OCI-LY1 (cell line): ENCODE measurements around the gene TBPL1.

Experiments used
- H2AFZ ChIP-seq: fragments of 200-600 bp; sonication (generic), shearing (Covaris generic); 2 replicates; pipeline ENCODE4 v1.6.0; 2014; ENCODE audit warnings: antibody characterized with exemption, mild to moderate bottlenecking, low read length
- H3F3A ChIP-seq: fragments of 200-600 bp; sonication (generic), shearing (Covaris generic); 2 replicates; pipeline ENCODE4 v1.6.0; 2014; ENCODE audit warnings: mild to moderate bottlenecking, antibody characterized with exemption, low read length, moderate library complexity; ENCODE audit not compliant: insufficient read depth
- H3K27ac ChIP-seq: fragments of 200-600 bp; sonication (generic); 2 replicates; pipeline ENCODE4 v1.5.1; 2014; ENCODE audit warnings: low read length, mixed run types, mild to moderate bottlenecking, low read depth; ENCODE audit not compliant: poor library complexity, severe bottlenecking
- H3K27me3 ChIP-seq: fragments of 200-600 bp; sonication (generic); 2 replicates; pipeline ENCODE4 v1.6.0; 2014; ENCODE audit warnings: antibody characterized with exemption, mild to moderate bottlenecking, low read length, moderate library complexity; ENCODE audit not compliant: insufficient read depth
- H3K36me3 ChIP-seq: fragments of 200-600 bp; sonication (generic); 2 replicates; pipeline ENCODE4 v1.6.1; 2014; ENCODE audit warnings: mild to moderate bottlenecking, antibody characterized with exemption, low read length, moderate library complexity, mixed read lengths; ENCODE audit not compliant: insufficient read depth
- H3K4me1 ChIP-seq: fragments of 200-600 bp; sonication (generic); 2 replicates; pipeline ENCODE4 v1.5.1; 2014; ENCODE audit warnings: mild to moderate bottlenecking, low read length, moderate library complexity; ENCODE audit not compliant: insufficient read depth, severe bottlenecking
- H3K4me2 ChIP-seq: fragments of 200-600 bp; sonication (generic), shearing (Covaris generic); 2 replicates; pipeline ENCODE4 v1.6.1; 2014; ENCODE audit warnings: low read length
- H3K4me3 ChIP-seq: fragments of 200-600 bp; sonication (generic); 2 replicates; pipeline ENCODE4 v1.5.1; 2014; ENCODE audit warnings: low read length, low read depth, mild to moderate bottlenecking, mixed read lengths; ENCODE audit not compliant: poor library complexity, severe bottlenecking
- H3K79me2 ChIP-seq: fragments of 200-600 bp; shearing (Covaris generic); 2 replicates; pipeline ENCODE4 v1.6.1; 2016; ENCODE audit warnings: mixed run types, low read length, mixed read lengths; ENCODE audit not compliant: insufficient read depth
- H3K9ac ChIP-seq: fragments of 200-600 bp; sonication (generic), shearing (Covaris generic); 2 replicates; pipeline ENCODE4 v1.6.1; 2014; ENCODE audit warnings: mild to moderate bottlenecking, low read length, mixed read lengths
- H3K9me2 ChIP-seq: fragments of 200-600 bp; sonication (generic), shearing (Covaris generic); 2 replicates; pipeline ENCODE4 v1.6.1; 2014; ENCODE audit warnings: low read depth, mild to moderate bottlenecking, low read length, mixed read lengths
- H3K9me3 ChIP-seq: fragments of 200-600 bp; shearing (Covaris generic); 2 replicates; pipeline ENCODE4 v1.6.1; 2014; ENCODE audit warnings: low read length, mixed read lengths
- H4K20me1 ChIP-seq: fragments of 200-600 bp; sonication (generic), shearing (Covaris generic); 2 replicates; pipeline ENCODE4 v1.6.0; 2016; ENCODE audit warnings: mild to moderate bottlenecking, low read length; ENCODE audit not compliant: insufficient read depth
- CTCF ChIP-seq: fragments of 200-600 bp; sonication (generic), shearing (Covaris generic); IDR thresholded peaks from 2 replicates; pipeline ENCODE4 v1.5.1; 2017; ENCODE audit warnings: mild to moderate bottlenecking, antibody characterized with exemption, low read length, moderate library complexity, mixed read lengths
- EZH2 ChIP-seq: fragments of 200-600 bp; sonication (generic), shearing (Covaris generic); IDR thresholded peaks from 2 replicates; pipeline ENCODE4 v1.8.0; 2017; ENCODE audit warnings: borderline replicate concordance, mixed run types, mild to moderate bottlenecking, antibody characterized with exemption, low read length, moderate library complexity, mixed read lengths

The TBPL1 gene

DNA sequence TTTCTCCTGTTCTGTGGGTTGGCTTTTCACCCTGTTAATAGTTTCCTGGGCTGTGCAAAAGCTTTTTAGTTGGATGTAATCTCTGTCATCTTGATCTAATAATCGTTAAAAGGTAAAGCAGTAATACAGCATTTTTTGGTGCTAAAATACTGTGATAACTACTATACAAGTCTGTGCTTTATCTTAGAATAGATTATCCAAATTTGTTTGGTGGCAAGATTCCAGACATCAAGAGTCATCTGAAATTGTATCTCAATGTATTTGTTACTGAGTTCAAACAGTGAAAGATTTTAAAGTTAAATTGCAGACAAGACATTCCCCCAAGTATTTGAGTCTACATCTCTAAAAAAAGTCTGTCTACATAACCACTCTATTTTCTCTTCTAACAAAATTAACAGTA, 18.8 kb downstream of the TBPL1 start:
- H3K27ac ChIP-seq, result no peak overlapping the region
- H3K9me3 ChIP-seq, result no peaks in the 10 kb centered on the region
- H3K79me2 ChIP-seq, result peaks cover 82% of the 10 kb centered on the region
- H3K4me3 ChIP-seq, result no peak overlapping the region
- H3F3A ChIP-seq, result no peaks in the 10 kb centered on the region
- H4K20me1 ChIP-seq, result no peaks in the 10 kb centered on the region
- H2AFZ ChIP-seq, result no peak overlapping the region
- peaks cover 27% of the 10 kb centered on the region for H3K4me1 ChIP-seq
- no peaks in the 10 kb centered on the region for H3K36me3 ChIP-seq
- H3K9me2 ChIP-seq, result no peaks in the 10 kb centered on the region
- no peak for TF ChIP-seq CTCF
- TF ChIP-seq EZH2, result no peak
- H3K9ac ChIP-seq, result no peak overlapping the region
- H3K27me3 ChIP-seq, result no peaks in the 10 kb centered on the region
- H3K4me2 ChIP-seq, result no peak overlapping the region

DNA sequence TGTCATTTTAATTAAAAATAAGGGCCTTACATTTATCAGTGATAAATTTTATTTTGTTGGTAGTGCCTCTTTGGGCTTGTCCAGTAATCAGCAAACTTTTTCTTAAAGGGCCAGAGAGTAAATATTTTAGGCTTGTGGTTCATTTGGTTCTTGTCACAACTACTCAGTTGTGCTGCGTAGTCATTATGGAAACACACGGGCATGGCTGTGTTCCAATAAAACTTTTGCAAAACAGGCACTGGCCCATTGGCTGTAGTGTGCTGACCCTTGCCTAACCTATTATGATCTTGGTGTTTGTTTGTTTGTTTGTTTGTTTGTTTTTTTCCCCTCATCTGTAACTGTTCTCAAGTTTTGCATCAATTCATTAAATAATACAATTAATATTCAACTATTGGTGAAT, 19.4 kb downstream of the TBPL1 start:
- H3K27me3 ChIP-seq, result no peaks in the 10 kb centered on the region
- no peaks in the 10 kb centered on the region for H3K9me3 ChIP-seq
- H3K27ac ChIP-seq, result no peak overlapping the region
- H3K79me2 ChIP-seq, result peaks cover 83% of the 10 kb centered on the region
- no peaks in the 10 kb centered on the region for H3K9me2 ChIP-seq
- TF ChIP-seq EZH2 (no peak), CTCF (no peak)
- no peak overlapping the region for H3K4me3 ChIP-seq
- H3K36me3 ChIP-seq, result no peaks in the 10 kb centered on the region
- no peaks in the 10 kb centered on the region for H3F3A ChIP-seq
- no peak overlapping the region for H3K4me2 ChIP-seq
- no peak overlapping the region for H2AFZ ChIP-seq
- H4K20me1 ChIP-seq, result no peaks in the 10 kb centered on the region
- H3K9ac ChIP-seq, result no peak overlapping the region
- H3K4me1 ChIP-seq, result peaks cover 22% of the 10 kb centered on the region

DNA sequence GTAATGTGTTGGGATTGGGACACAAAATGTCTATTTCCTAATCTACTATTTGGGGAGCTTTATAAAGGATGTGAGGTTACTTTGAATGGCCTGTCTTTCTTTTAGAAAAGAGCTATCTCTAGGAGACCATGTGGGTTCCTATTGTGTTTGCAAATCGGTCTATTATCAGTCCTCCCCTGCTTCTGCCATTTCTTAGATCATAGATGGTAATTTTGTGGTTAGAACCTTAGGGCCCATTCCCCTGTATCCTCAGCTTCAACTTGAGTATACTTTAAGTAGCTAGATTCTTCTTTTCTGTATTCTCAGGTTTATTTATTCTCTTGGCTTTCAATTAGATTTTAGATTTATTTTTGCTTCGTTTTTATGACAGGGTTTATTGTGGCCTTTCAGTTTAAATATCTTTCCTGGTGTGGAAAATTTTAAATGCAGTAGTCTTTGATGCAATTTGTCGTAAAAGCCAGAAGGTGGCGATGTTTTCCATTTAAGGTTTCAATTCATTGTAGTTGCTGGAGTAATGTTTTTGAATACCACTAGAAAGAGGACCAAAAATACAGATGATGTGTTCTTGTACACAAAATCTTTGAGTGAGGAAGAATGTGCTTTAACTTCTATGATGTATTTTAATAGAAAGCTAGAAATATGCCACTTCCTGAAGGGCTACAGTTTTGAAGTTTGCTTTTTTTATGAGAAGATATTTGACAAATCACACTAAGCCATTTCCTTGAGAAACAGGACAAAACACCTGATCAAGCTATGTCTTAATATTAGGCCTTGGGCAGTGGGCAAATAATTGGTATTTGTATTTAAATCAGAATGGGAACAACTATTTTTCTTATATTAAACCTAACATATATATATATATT, 20.3 kb downstream of the TBPL1 start:
- Histone ChIP-seq H3K79me2 (peaks cover 84% of the 10 kb centered on the region), H3K9me2 (no peaks in the 10 kb centered on the region), H3K4me2 (0 out of 2 replicates have a peak overlapping the region, but pooled peaks have one; percentile 5), H3F3A (no peaks in the 10 kb centered on the region), H3K4me1 (peaks cover 21% of the 10 kb centered on the region), H4K20me1 (no peaks in the 10 kb centered on the region), H2AFZ (no peak overlapping the region), H3K27ac (peak overlapping the region; percentile 42), H3K36me3 (no peaks in the 10 kb centered on the region), H3K9me3 (no peaks in the 10 kb centered on the region), H3K4me3 (no peak overlapping the region), H3K9ac (no peak overlapping the region), H3K27me3 (no peaks in the 10 kb centered on the region)
- TF ChIP-seq CTCF (peak; percentile 82), EZH2 (no peak)
